Stimulated activated CD4-positive, alpha-beta T cell treated with anti-CD3 and anti-CD28 coated beads, Interleukin-1b, Interleukin-23, amount 100 ng/mL, for 1 hour (primary cell): ENCODE data around the gene EPS15.
"Not testable (repeated sequence)": the region's sequence is repeated elsewhere in the genome, so short reads cannot be mapped to it uniquely, and the experiment has no call there.

Source experiments
- DNase-seq, 2 donors: peaks; one replicate each; pipeline ENCODE4 v3.0.0-alpha.2; 2020; ENCODE audit warnings: low read depth in 2 of 2

Gene EPS15

GRCh38 chr1:51514733-51515132 lies 4.3 kb downstream of the EPS15 start:
- no peak for DNase-seq

- no peak for DNase-seq
These were observed 6.5 kb downstream of the EPS15 start for GRCh38 chr1:51512606-51513005.

GRCh38 chr1:51512120-51512519 lies 6.9 kb downstream of the EPS15 start:
- DNase-seq = no peak

GRCh38 chr1:51509773-51510172 lies 9.3 kb downstream of the EPS15 start:
- no peak for DNase-seq

GRCh38 chr1:51506537-51506936 lies 12.5 kb downstream of the EPS15 start:
- no peak for DNase-seq

DNA sequence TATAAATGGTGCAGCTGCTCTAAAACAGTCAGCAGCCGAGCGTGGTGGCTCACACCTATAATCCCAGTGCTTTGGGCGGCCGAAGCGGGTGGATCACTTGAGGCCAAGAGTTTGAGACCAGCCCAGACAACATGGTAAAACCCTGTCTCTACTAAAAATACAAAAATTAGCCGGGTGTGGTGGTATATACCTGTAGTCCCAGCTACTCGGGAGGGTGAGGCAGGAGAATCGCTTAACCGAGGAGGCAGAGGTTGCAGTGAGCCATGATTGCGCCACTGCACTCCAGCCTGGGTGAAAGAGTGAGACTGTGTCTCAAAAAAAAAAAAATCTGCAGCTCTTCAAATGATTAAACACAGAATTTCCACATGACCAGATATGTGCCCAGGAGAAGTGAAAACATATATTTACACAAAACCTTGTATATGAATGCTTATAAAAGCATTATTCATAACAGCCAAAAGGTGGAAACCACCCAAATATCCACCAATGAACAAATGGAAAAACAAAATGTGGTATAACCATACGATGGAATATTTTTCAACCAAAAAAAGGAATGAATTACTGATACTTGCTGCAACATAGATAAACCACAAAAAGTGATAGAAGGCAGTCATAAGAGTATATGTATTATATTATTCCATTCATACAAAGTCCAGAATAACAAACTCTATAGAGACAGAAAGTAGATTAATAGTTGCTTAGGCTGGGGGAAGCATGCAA lies 14.1 kb downstream of the EPS15 start:
- no peak for DNase-seq

GRCh38 chr1:51501218-51501630 lies 17.8 kb downstream of the EPS15 start:
- not testable (repeated sequence) for DNase-seq

GRCh38 chr1:51499694-51500093 lies 19.4 kb downstream of the EPS15 start:
- DNase-seq = no peak

DNA sequence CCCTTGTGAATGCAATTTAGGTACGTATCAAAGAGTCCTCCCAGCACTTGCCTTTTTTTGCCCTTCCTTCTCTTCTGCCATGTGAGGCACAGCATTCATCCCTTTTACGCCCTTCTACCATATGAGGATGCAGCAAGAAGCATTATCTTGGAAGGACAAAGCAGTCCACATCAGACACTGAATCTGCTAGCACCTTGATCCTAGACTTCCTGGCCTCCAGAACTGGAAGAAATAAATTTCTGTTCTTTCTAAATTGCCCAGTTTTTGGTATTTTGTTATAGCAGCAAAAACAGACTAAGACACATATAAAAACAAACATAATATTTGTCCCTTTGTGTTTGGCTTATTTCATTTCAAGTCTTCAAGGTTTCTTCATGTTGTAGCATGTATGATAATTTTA lies 20.1 kb downstream of the EPS15 start:
- DNase-seq = no peak

GRCh38 chr1:51497340-51497739 lies 21.7 kb downstream of the EPS15 start:
- DNase-seq = no peak

DNA sequence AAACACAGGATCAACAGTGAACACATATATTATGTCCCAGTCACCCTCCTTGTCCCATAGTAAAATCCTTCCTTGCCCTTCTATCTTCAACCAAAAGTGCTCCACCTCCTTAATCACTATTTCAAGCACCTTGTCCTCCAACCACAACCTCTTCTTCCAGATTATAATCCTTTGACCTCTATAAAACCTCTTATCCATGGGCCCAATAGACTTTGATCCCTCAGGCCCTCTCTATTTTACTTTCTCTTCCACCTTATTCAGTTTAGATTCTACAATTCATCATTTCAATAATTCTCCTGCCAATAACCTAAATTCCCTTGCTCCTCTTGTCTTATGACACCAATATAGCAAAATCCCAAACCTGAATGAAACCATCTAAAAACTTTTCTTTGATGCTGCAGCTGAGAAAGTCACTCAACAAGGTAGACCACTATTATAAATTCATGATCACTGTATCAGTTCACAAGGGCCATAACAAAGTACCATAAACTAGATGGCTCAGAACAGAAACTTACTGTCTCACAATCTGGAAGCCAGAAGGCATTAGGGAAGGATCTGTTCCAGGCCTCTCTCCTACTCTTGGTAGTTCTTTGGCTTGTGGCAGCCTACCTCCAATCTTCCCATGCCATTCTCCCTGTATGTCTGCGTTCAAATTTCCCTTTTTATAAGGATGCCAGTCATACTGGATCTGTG lies 24.8 kb downstream of the EPS15 start:
- no peak for DNase-seq

DNA sequence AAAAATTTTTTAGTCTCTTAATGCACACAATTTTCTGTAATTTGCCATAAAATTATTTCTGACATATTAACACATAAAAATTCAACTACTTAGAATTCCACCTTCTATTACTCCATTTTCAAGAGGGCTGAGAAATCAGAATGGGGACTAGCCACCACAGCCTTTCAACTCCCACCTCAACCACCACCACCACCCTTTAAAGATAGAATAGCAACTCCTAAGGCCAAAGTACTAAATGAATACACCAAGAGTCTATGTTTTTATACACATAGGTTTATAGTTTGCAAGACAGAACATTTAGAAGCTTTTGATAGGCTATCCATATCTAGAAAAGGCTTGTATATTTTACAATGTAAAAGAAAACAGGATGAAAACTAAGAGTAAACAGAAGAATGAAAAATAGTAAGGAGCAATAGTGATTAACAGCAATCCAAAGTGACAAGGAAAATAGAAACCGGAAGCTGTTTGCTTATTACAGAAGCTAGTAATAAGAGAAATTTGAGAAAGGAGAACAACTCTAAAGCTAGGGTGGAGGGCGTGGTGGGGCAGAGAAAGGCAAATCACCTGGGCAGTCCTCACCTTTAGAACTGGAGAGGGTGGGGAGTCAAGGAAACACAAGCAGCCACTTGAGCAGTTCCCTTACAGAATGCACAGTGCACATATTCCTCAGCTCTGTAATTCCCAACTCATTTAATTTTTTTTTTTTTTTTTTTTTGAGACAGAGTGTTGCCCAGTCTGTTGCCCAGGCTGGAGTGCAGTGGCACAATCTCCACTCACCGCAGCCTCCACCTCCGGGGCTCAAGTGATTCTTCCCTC lies 27.7 kb downstream of the EPS15 start:
- DNase-seq = no peak

GRCh38 chr1:51489472-51489871 lies 29.6 kb downstream of the EPS15 start:
- no peak for DNase-seq

DNA sequence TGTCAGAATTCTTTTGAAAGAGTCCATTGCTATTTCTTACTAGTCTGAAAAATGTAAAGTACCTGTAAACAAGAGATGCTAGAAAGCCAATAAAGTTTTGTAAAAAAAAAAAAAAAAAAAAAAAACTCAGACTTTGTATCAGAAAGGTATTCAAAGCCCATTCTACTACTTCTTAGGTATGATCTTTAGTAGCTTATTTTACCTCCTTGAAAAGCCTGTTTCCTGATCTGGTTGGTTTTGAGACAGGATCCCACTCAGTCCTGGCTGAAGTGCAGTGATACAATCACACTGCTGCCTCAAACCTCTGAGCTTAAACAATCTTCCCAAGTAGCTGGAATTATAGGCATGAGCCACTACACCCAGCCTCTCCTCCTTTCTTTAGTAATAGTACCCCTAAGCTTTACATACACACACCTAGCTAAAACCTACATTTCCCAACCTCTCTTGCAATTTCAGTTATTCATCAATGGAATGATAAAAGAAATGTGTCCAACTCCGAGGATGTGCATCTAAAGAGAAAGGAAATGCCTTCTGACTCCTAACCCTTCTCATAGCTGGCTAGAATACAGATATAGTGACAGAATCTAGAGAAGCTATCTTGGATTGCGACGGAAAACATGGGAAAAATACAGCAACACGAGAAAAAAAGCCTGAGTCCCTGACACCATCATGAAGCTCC lies 30.6 kb downstream of the EPS15 start:
- DNase-seq = no peak

GRCh38 chr1:51487628-51488027 lies 31.4 kb downstream of the EPS15 start:
- DNase-seq = no peak

GRCh38 chr1:51484591-51484990 lies 34.5 kb downstream of the EPS15 start:
- DNase-seq = no peak

- DNase-seq = no peak
These were observed 36.2 kb downstream of the EPS15 start for GRCh38 chr1:51482881-51483280.

- not testable (repeated sequence) for DNase-seq
These were observed 44.0 kb downstream of the EPS15 start for GRCh38 chr1:51474832-51475620.

- no peak for DNase-seq
These were observed 45.5 kb downstream of the EPS15 start for GRCh38 chr1:51473331-51474115.

GRCh38 chr1:51472359-51472758 lies 46.7 kb downstream of the EPS15 start:
- DNase-seq = no peak
